SH-SY5Y (cell line): ENCODE measurements around the gene MMAA.

ENCODE experiments used
- GATA2 ChIP-seq: IDR thresholded peaks from 2 replicates; pipeline ENCODE4 v1.6.1; 2011; ENCODE audit warnings: mild to moderate bottlenecking, low read depth, low read length
- GATA3 ChIP-seq: IDR thresholded peaks from 2 replicates; pipeline ENCODE4 v1.6.1; 2011; ENCODE audit warnings: low read depth, mild to moderate bottlenecking, low read length, moderate library complexity

DNA sequence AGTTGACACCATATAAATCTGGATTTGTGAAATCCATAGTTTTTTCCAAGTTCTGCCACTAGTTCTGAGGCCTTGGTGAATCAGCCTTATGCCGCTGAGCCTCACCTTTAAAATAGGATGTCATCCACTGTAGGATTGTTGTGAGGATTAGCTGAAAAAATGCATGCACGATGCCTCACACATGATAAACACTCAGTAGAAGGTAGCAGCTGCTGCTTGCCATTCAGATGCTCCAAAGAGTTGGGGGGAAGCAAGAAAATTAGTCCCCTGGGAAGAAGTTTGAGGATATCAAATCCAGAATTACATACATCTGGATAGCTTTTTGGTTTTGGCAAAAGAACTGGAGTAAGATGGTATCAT lies 7.4 kb downstream of the MMAA start:
- TF ChIP-seq GATA3 = no peak
- no peak for TF ChIP-seq GATA2
